ENCODE data around the gene TMTC2.

GRCh38 chr12:83143950-83144349, 457.2 kb downstream of the TMTC2 start:
- TF ChIP-seq CTCF (IDR thresholded peaks at IDR 0.05) (no peak), POLR2A (IDR thresholded peaks at IDR 0.05) (no peak)
